ENCODE results near the gene MADCAM1.

Gene MADCAM1

DNA sequence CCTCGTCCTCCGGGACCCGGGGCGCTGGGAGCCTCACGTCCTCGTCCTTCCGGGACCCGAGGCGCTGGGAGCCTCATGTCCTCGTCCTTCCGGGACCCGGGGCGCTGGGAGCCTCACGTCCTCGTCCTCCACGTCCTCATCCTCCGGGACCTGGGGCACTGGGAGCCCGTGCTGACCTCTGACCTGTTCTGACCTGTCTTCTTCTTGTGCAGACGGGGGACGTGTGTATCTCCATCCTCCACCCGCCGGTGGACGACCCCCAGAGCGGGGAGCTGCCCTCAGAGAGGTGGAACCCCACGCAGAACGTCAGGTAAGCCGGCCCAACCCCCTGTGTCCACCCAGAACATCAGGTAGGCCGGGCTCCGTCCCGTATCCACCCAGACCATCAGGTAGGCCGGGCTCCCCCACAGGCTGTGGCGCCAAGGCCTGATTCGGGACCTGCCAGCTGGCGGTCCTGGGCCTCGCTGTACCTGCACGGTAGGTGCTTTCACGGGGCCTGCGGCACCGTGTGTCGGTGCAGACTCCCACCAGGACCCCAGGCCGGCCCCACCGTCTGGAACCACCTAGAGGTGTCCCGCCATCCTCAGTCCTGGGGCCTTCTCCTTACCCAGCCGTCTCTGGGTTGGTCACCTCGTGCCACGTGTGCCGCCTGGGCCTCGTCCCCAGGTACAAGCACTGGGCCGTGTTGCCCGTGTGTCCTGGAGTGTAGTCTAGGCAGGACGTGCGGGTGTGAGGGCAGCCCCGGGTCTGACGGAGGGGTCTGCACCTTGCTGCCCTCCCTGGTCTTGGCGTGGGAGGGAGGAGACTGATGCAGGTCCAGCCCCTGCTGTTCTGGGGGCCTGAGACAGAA, 40.0 kb downstream of the MADCAM1 start:
- H3K27me3 ChIP-seq (ENCODE audit: insufficient read depth, low read length), result no peaks in the 10 kb centered on the region
- no peak overlapping the region for H2AFZ ChIP-seq (ENCODE audit: low read length)
- no peaks in the 10 kb centered on the region for H4K20me1 ChIP-seq (ENCODE audit: insufficient read depth, low read length)
- H3K79me2 ChIP-seq (ENCODE audit: insufficient read depth, low read length), result no peaks in the 10 kb centered on the region
- H3F3A ChIP-seq (ENCODE audit: insufficient read depth, low read length), result no peaks in the 10 kb centered on the region
- H3K9me2 ChIP-seq (ENCODE audit: low read depth, low read length), result no peaks in the 10 kb centered on the region
- H3K4me3 ChIP-seq (ENCODE audit: low read depth, low read length, poor library complexity, severe bottlenecking), result no peak overlapping the region
- H3K4me2 ChIP-seq (ENCODE audit: low read length), result no peak overlapping the region
- H3K9ac ChIP-seq (ENCODE audit: low read length), result no peak overlapping the region
- H3K9me3 ChIP-seq (ENCODE audit: low read length), result no peaks in the 10 kb centered on the region
- TF ChIP-seq CTCF (IDR thresholded peaks at IDR 0.05; ENCODE audit: low read length), result no peak
- no peak for TF ChIP-seq EZH2 (IDR thresholded peaks at IDR 0.05; ENCODE audit: borderline replicate concordance, low read length)
- peaks cover 14% of the 10 kb centered on the region for H3K36me3 ChIP-seq (ENCODE audit: insufficient read depth, low read length)
- peaks cover 19% of the 10 kb centered on the region for H3K4me1 ChIP-seq (ENCODE audit: insufficient read depth, low read length, severe bottlenecking)
- no peak overlapping the region for H3K27ac ChIP-seq (ENCODE audit: low read depth, low read length, poor library complexity, severe bottlenecking)

DNA sequence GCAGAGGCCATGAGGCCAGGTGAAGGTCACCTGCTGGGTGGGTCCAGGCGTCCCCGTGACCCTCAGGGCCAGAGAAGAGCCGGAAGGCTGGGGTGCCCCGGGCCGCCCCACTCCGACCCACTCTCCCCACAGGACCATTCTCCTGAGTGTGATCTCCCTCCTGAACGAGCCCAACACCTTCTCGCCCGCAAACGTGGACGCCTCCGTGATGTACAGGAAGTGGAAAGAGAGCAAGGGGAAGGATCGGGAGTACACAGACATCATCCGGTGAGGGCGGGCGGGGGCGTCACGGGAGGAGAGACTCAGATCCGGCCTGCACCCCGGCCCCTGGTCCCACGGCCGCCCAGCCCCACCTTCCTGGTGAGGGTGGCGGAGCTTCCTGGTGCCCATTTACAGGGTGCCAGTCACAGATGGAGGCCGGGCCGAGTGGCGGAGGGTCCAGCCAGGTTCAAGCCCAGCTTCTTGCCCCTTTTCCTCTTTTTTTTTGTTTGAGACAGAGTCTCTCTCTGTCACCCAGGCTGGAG, 40.7 kb downstream of the MADCAM1 start:
- Histone ChIP-seq H3K9me2 (ENCODE audit: low read depth, low read length) (no peaks in the 10 kb centered on the region), H3K9me3 (ENCODE audit: low read length) (no peaks in the 10 kb centered on the region), H4K20me1 (ENCODE audit: insufficient read depth, low read length) (no peaks in the 10 kb centered on the region), H3K79me2 (ENCODE audit: insufficient read depth, low read length) (no peaks in the 10 kb centered on the region), H3K27ac (ENCODE audit: low read depth, low read length, poor library complexity, severe bottlenecking) (no peak overlapping the region), H3K9ac (ENCODE audit: low read length) (no peak overlapping the region), H3K4me1 (ENCODE audit: insufficient read depth, low read length, severe bottlenecking) (peaks cover 19% of the 10 kb centered on the region), H3K4me2 (ENCODE audit: low read length) (no peak overlapping the region), H3K4me3 (ENCODE audit: low read depth, low read length, poor library complexity, severe bottlenecking) (no peak overlapping the region), H3K27me3 (ENCODE audit: insufficient read depth, low read length) (no peaks in the 10 kb centered on the region), H3F3A (ENCODE audit: insufficient read depth, low read length) (no peaks in the 10 kb centered on the region), H3K36me3 (ENCODE audit: insufficient read depth, low read length) (peaks cover 14% of the 10 kb centered on the region), H2AFZ (ENCODE audit: low read length) (no peak overlapping the region)
- TF ChIP-seq CTCF (IDR thresholded peaks at IDR 0.05; ENCODE audit: low read length) (no peak), EZH2 (IDR thresholded peaks at IDR 0.05; ENCODE audit: borderline replicate concordance, low read length) (no peak)

DNA sequence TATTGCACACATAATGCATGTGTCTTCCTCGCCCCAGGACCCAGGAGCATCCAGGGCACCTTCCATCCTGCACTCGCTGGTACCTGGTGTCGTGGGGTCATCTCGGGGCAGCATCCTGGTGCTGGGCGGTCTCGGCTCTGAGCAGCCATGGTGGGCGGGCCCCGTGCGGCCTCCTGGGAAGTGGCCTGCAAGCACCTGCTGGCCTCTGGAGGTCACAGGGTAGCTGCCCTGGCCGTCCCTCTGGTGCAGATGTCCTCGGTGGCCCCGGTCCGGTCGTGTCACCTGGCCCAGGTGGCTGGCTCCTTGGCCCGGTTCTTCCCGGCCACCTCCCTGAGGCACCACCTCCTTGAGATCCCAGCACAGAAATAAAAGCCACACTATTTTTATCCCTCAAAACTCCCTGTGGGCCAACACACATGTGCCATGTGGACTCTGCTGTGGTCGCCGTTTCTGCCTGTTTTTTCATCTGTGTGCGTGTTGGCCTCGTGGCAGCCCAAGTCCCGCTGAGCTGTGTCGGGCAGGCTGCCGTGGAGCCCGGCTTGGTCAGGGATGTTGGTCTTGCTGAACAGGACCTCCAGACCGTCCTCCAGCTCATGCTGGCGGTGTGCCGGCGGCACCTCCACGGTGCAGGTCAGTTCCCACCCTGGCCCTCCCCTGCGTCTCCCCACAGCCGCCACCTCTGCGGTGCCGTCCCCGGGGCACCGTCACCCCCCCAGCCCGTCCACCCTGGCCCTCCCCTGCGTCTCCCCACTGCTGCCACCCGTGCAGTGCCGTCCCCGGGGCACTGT, 42.5 kb downstream of the MADCAM1 start:
- no peak overlapping the region for H3K9ac ChIP-seq (ENCODE audit: low read length)
- peaks cover 14% of the 10 kb centered on the region for H3K36me3 ChIP-seq (ENCODE audit: insufficient read depth, low read length)
- no peak overlapping the region for H2AFZ ChIP-seq (ENCODE audit: low read length)
- H3K4me2 ChIP-seq (ENCODE audit: low read length), result no peak overlapping the region
- no peaks in the 10 kb centered on the region for H4K20me1 ChIP-seq (ENCODE audit: insufficient read depth, low read length)
- H3K79me2 ChIP-seq (ENCODE audit: insufficient read depth, low read length), result no peaks in the 10 kb centered on the region
- H3K9me3 ChIP-seq (ENCODE audit: low read length), result no peaks in the 10 kb centered on the region
- H3K4me3 ChIP-seq (ENCODE audit: low read depth, low read length, poor library complexity, severe bottlenecking), result no peak overlapping the region
- no peaks in the 10 kb centered on the region for H3K27me3 ChIP-seq (ENCODE audit: insufficient read depth, low read length)
- H3K9me2 ChIP-seq (ENCODE audit: low read depth, low read length), result no peaks in the 10 kb centered on the region
- H3K27ac ChIP-seq (ENCODE audit: low read depth, low read length, poor library complexity, severe bottlenecking), result no peak overlapping the region
- no peaks in the 10 kb centered on the region for H3F3A ChIP-seq (ENCODE audit: insufficient read depth, low read length)
- TF ChIP-seq EZH2 (IDR thresholded peaks at IDR 0.05; ENCODE audit: borderline replicate concordance, low read length), result no peak
- no peak for TF ChIP-seq CTCF (IDR thresholded peaks at IDR 0.05; ENCODE audit: low read length)
- peaks cover 7% of the 10 kb centered on the region for H3K4me1 ChIP-seq (ENCODE audit: insufficient read depth, low read length, severe bottlenecking)
